ENCODE data around the gene PSIP1. TPM values are rescaled to one million over a fixed set of nuclear protein-coding genes. Genes with fewer than 3 reads are reported as not detected.
"Not testable (repeated sequence)": the region's sequence is repeated elsewhere in the genome, so short reads cannot be mapped to it uniquely, and the experiment has no call there.

PSIP1 gene
- total RNA-seq, 4 donors from 2014 or later = 36.6 to 102 (median 55.9) TPM

DNA sequence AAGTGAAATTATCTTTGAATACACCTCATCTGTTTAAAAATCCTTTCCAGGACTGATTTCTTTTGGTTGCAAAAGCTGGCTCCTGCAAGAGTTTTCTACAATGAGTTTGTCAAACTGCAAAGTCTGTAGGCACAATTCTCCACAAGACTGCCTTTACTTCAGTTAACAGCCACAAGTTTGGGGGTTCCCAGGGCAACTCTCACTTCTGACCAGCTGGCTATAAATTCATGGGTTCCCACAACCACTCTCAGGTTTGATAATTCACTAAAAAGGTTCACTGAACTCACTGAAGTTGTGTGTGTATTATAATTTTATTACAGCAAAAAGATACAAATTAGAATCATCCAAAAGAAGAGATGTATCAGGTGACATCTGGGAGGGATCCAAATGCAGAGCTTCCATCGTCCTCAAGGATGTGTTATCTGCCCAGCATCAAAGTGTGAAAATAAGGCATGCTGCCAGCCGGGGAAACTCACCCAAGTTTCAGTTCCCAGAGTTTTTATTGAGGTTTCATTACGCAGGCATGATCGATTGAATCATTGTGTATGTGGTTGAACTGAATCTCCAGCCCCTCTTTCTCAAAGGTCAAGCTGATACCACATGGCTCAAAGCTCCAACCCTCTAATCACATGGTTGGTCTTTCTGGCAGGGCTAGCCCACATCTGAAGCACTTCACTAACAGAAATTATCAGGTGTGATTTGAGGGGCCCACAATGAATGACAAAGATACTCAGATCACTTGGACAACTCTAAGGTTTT, 19.0 kb upstream of the PSIP1 start:
- Histone ChIP-seq H3K27ac (no peak overlapping the region), H3K36me3 (no peaks in the 10 kb centered on the region), H3K27me3 (no peaks in the 10 kb centered on the region), H3K4me1 (no peaks in the 10 kb centered on the region), H3K4me3 (no peak overlapping the region), H3K9me3 (no peaks in the 10 kb centered on the region)
- ATAC-seq = no peak
- WGBS, 2 donors (ENCODE audit: low coverage in 1 of 2) = 51 to 76% methylated on average over 4 of the region's 4 CpGs
- no peak for TF ChIP-seq POLR2A (IDR thresholded peaks at IDR 0.05)
- no peak for TF ChIP-seq EP300 (IDR thresholded peaks at IDR 0.05)
- TF ChIP-seq POLR2AphosphoS5 (IDR thresholded peaks at IDR 0.05) = no peak
- no peak for TF ChIP-seq CTCF (IDR thresholded peaks at IDR 0.05)

GRCh38 chr9:15527035-15527434, 16.3 kb upstream of the PSIP1 start:
- not testable (repeated sequence) for H3K4me1 ChIP-seq, ATAC-seq, H3K9me3 ChIP-seq, H3K27ac ChIP-seq, H3K27me3 ChIP-seq, H3K4me3 ChIP-seq, H3K36me3 ChIP-seq
- 100% methylated on average over 1 of the region's 5 CpGs; no CpG with 5 or more reads in 1 of the 2 donors for WGBS, 2 donors (ENCODE audit: low coverage in 1 of 2)

DNA sequence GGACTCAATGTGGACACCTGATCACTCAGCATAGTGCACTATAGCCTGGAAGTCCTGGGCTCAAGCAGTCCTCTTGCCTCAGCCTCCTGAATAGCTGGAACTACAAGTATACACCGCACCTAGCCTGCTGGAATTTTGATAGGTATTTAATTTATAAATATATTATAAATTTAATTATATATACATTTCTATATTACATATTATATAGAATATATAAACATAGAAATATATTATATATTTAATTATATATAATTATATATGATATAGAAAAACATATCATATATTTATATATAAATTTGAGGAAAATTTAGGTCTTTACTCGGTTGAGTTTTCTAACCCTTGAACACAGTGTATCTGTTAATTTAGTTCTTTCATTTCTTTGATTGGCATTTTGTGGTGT, 15.2 kb upstream of the PSIP1 start:
- H3K4me3 ChIP-seq = no peak overlapping the region
- no peaks in the 10 kb centered on the region for H3K9me3 ChIP-seq
- no peaks in the 10 kb centered on the region for H3K27me3 ChIP-seq
- ATAC-seq = no peak
- no peaks in the 10 kb centered on the region for H3K36me3 ChIP-seq
- no peaks in the 10 kb centered on the region for H3K4me1 ChIP-seq
- WGBS, 2 donors (ENCODE audit: low coverage in 1 of 2) = 85 to 92% methylated on average over 2 of the region's 2 CpGs
- H3K27ac ChIP-seq = no peak overlapping the region
- TF ChIP-seq CTCF (IDR thresholded peaks at IDR 0.05) (no peak), POLR2A (IDR thresholded peaks at IDR 0.05) (no peak), POLR2AphosphoS5 (IDR thresholded peaks at IDR 0.05) (no peak), EP300 (IDR thresholded peaks at IDR 0.05) (no peak)

GRCh38 chr9:15524845-15525455, 14.2 kb upstream of the PSIP1 start:
- Histone ChIP-seq H3K36me3 (no peaks in the 10 kb centered on the region), H3K27ac (no peak overlapping the region), H3K9me3 (no peaks in the 10 kb centered on the region), H3K27me3 (no peaks in the 10 kb centered on the region), H3K4me3 (no peak overlapping the region), H3K4me1 (no peaks in the 10 kb centered on the region)
- TF ChIP-seq POLR2AphosphoS5 (IDR thresholded peaks at IDR 0.05) = no peak
- TF ChIP-seq POLR2A (IDR thresholded peaks at IDR 0.05) = no peak
- no peak for TF ChIP-seq CTCF (IDR thresholded peaks at IDR 0.05)
- TF ChIP-seq EP300 (IDR thresholded peaks at IDR 0.05) = no peak
- no peak for ATAC-seq
- WGBS, 2 donors (ENCODE audit: low coverage in 1 of 2) = 61 to 76% methylated on average over 7 to 8 of the region's 8 CpGs

- Histone ChIP-seq H3K4me1 (no peaks in the 10 kb centered on the region), H3K4me3 (no peak overlapping the region), H3K27me3 (no peaks in the 10 kb centered on the region), H3K27ac (no peak overlapping the region), H3K9me3 (no peaks in the 10 kb centered on the region), H3K36me3 (no peaks in the 10 kb centered on the region)
- WGBS, 2 donors (ENCODE audit: low coverage in 1 of 2) = 92 to 94% methylated on average over 2 to 3 of the region's 3 CpGs
- ATAC-seq = no peak
- TF ChIP-seq CTCF (IDR thresholded peaks at IDR 0.05) = no peak
- no peak for TF ChIP-seq POLR2A (IDR thresholded peaks at IDR 0.05)
- no peak for TF ChIP-seq POLR2AphosphoS5 (IDR thresholded peaks at IDR 0.05)
- TF ChIP-seq EP300 (IDR thresholded peaks at IDR 0.05) = no peak
These were observed 11.5 kb upstream of the PSIP1 start for GRCh38 chr9:15522130-15522755.

Data from gastroesophageal sphincter (tissue), 4 donors.